Stimulated activated CD8-positive, alpha-beta memory T cell treated with anti-CD3 and anti-CD28 coated beads, Interleukin-15, amount 100 ng/mL, for 1 hour (primary cell): ENCODE data around the gene EFCAB11.

Source experiments
- DNase-seq: peaks from one replicate; pipeline ENCODE4 v3.0.0-alpha.2; 2020; ENCODE audit warnings: low read depth

The EFCAB11 gene

GRCh38 chr14:89811954-89812575 is 142.5 kb downstream of the EFCAB11 start:
- DNase-seq, result no peak

GRCh38 chr14:89810101-89810500 is 144.4 kb downstream of the EFCAB11 start:
- DNase-seq, result no peak

- DNase-seq, result no peak
Measured at GRCh38 chr14:89807892-89808291, 146.6 kb downstream of the EFCAB11 start.

GRCh38 chr14:89807151-89807550 is 147.4 kb downstream of the EFCAB11 start:
- DNase-seq, result no peak

GRCh38 chr14:89806451-89806850 is 148.1 kb downstream of the EFCAB11 start:
- DNase-seq, result no peak

- no peak for DNase-seq
Measured at GRCh38 chr14:89805501-89805900, 149.0 kb downstream of the EFCAB11 start.

GRCh38 chr14:89803542-89803941 is 151.0 kb downstream of the EFCAB11 start:
- no peak for DNase-seq

- no peak for DNase-seq
Measured at GRCh38 chr14:89801136-89801535, 153.4 kb downstream of the EFCAB11 start.

- no peak for DNase-seq
Measured at GRCh38 chr14:89798212-89798773, 156.2 kb downstream of the EFCAB11 start.

- no peak for DNase-seq
Measured at GRCh38 chr14:89797148-89797547, 157.4 kb downstream of the EFCAB11 start.

- no peak for DNase-seq
Measured at GRCh38 chr14:89794096-89794495, 160.4 kb downstream of the EFCAB11 start.

- DNase-seq, result no peak
Measured at GRCh38 chr14:89793367-89793716, 161.2 kb downstream of the EFCAB11 start.

- DNase-seq, result no peak
Measured at GRCh38 chr14:89792489-89793366, 161.8 kb downstream of the EFCAB11 start.

- no peak for DNase-seq
Measured at GRCh38 chr14:89787525-89787924, 167.0 kb downstream of the EFCAB11 start.

GRCh38 chr14:89781046-89781445 is 173.5 kb downstream of the EFCAB11 start:
- DNase-seq, result no peak

- DNase-seq, result no peak
Measured at GRCh38 chr14:89779707-89780106, 174.8 kb downstream of the EFCAB11 start.

GRCh38 chr14:89775946-89776345 is 178.6 kb downstream of the EFCAB11 start:
- no peak for DNase-seq

GRCh38 chr14:89775151-89775550 is 179.4 kb downstream of the EFCAB11 start:
- no peak for DNase-seq

GRCh38 chr14:89773644-89774316 is 180.8 kb downstream of the EFCAB11 start:
- DNase-seq, result peak; percentile 10

- DNase-seq, result no peak
Measured at GRCh38 chr14:89773151-89773550, 181.4 kb downstream of the EFCAB11 start.

GRCh38 chr14:89771251-89771650 is 183.3 kb downstream of the EFCAB11 start:
- no peak for DNase-seq

- DNase-seq, result peak; percentile 35
Measured at GRCh38 chr14:89767861-89768268, 186.7 kb downstream of the EFCAB11 start.

GRCh38 chr14:89767131-89767530 is 187.4 kb downstream of the EFCAB11 start:
- DNase-seq, result no peak
